Endothelial cell of umbilical vein (primary cell): Measurements from ENCODE around the gene BPGM. TPM values are rescaled to one million over a fixed set of nuclear protein-coding genes. Genes with fewer than 3 reads are reported as not detected.

ENCODE experiments used
- BruUV-seq: library from RNA; stranded (reverse); fragments of 400-500 nt; replicated peaks from 2 replicates; lab custom pipeline; 2021; lab: Mats Ljungman, UMichigan
- CTCF ChIA-PET: fragments of 300-600, 350-600 bp; sonication (Branson Sonifier 250); formaldehyde crosslinking; loops from one replicate; lab custom pipeline; 2021; ENCODE audit warnings: antibody characterized with exemption, inconsistent platforms; lab: Charles Lee
- POLR2A ChIA-PET: fragments of 300-600, 350-600 bp; sonication (Branson Sonifier 250); formaldehyde crosslinking; loops from one replicate; lab custom pipeline; 2021; ENCODE audit warnings: antibody characterized with exemption, inconsistent platforms; lab: Charles Lee
- DNase-seq: peaks from one replicate; pipeline ENCODE4 v3.0.0-alpha.2; 2011; ENCODE audit warnings: low read depth, low spot score
- FAIRE-seq: peaks from 2 replicates; lab custom pipeline; 2011; peaks lifted over from hg19 to GRCh38; lab: Jason Lieb, UNC
- H2AFZ ChIP-seq: 2 replicates; pipeline ENCODE4 v1.6.0; 2012; ENCODE audit warnings: low read depth, low read length, control low read depth, inconsistent platforms
- H3K27ac ChIP-seq: 2 replicates; pipeline ENCODE4 v1.5.1; 2011; ENCODE audit warnings: low read depth, mild to moderate bottlenecking, control low read depth, low read length, moderate library complexity; ENCODE audit not compliant: insufficient read depth
- H3K27me3 ChIP-seq, 2 experiments: 2 replicates each; pipeline versions ENCODE4 v1.6.0 to v1.6.1; 2011; ENCODE audit warnings: low read length in 2 of 2, mixed read lengths in 1 of 2; ENCODE audit not compliant: control insufficient read depth in 2 of 2, insufficient read depth in 2 of 2
- H3K36me3 ChIP-seq, 2 experiments: 2 replicates in 1 of 2; 3 replicates in 1 of 2; pipeline ENCODE4 v1.5.1; 2011; ENCODE audit warnings: low read length in 2 of 2, mild to moderate bottlenecking in 1 of 2, moderate library complexity in 1 of 2; ENCODE audit not compliant: control insufficient read depth in 2 of 2, insufficient read depth in 2 of 2; ENCODE audit errors: extremely low read depth in 1 of 2
- H3K4me1 ChIP-seq: 3 replicates; pipeline ENCODE4 v1.5.1; 2011; ENCODE audit warnings: mild to moderate bottlenecking, low read length; ENCODE audit not compliant: control insufficient read depth, insufficient read depth; ENCODE audit errors: extremely low read depth
- H3K4me2 ChIP-seq: 2 replicates; pipeline ENCODE4 v1.6.1; 2011; ENCODE audit warnings: low read length, control low read depth, mixed read lengths; ENCODE audit not compliant: insufficient read depth
- H3K4me3 ChIP-seq, 3 experiments: fragments of 200-600 bp in 1 of 3; sonication (generic), shearing (Covaris generic) in 1 of 3; replicated peaks in 1 of 3; 2 replicates each; pipeline ENCODE4 v1.5.1; 2011 to 2016; ENCODE audit warnings: control low read depth in 3 of 3, low read length in 3 of 3, mild to moderate bottlenecking in 2 of 3, inconsistent platforms in 1 of 3, low read depth in 1 of 3, moderate library complexity in 1 of 3; ENCODE audit not compliant: insufficient read depth in 1 of 3
- H3K79me2 ChIP-seq: 2 replicates; pipeline ENCODE4 v1.6.0; 2012; ENCODE audit warnings: low read length, inconsistent platforms; ENCODE audit not compliant: control insufficient read depth, insufficient read depth
- H3K9ac ChIP-seq: replicated peaks from 2 replicates; pipeline ENCODE3; 2011; ENCODE audit warnings: low read length, control low read depth; ENCODE audit not compliant: insufficient read depth; ENCODE audit errors: extremely low read depth
- H3K9me1 ChIP-seq: replicated peaks from 3 replicates; pipeline ENCODE4 v1.6.0; 2011; ENCODE audit warnings: mild to moderate bottlenecking, low read length; ENCODE audit not compliant: control insufficient read depth, insufficient read depth; ENCODE audit errors: extremely low read depth
- H3K9me3 ChIP-seq: replicated peaks from 2 replicates; pipeline ENCODE4 v1.5.1; 2012; ENCODE audit warnings: low read length, inconsistent platforms; ENCODE audit not compliant: control insufficient read depth, insufficient read depth
- H4K20me1 ChIP-seq: replicated peaks from 2 replicates; pipeline ENCODE3; 2011; ENCODE audit warnings: mild to moderate bottlenecking, low read length; ENCODE audit not compliant: control insufficient read depth, insufficient read depth; ENCODE audit errors: extremely low read depth
- EZH2 ChIP-seq: IDR thresholded peaks from 2 replicates; pipeline ENCODE4 v1.6.1; 2012; ENCODE audit warnings: borderline replicate concordance, low read depth, mild to moderate bottlenecking, moderate library complexity, low read length, inconsistent platforms; ENCODE audit not compliant: severe bottlenecking
- FOS ChIP-seq: IDR thresholded peaks from 2 replicates; pipeline ENCODE4 v1.6.1; 2011; ENCODE audit warnings: mild to moderate bottlenecking, low read length, moderate library complexity, borderline replicate concordance; ENCODE audit not compliant: insufficient read depth
- GATA2 ChIP-seq: IDR thresholded peaks from 2 replicates; pipeline ENCODE4 v1.7.0; 2011; ENCODE audit warnings: low read depth, mild to moderate bottlenecking, moderate library complexity, mixed read lengths, low read length; ENCODE audit not compliant: insufficient read length, insufficient read depth
- JUN ChIP-seq: IDR thresholded peaks from 2 replicates; pipeline ENCODE4 v1.6.1; 2011; ENCODE audit warnings: borderline replicate concordance, low read depth; ENCODE audit not compliant: insufficient read length, insufficient read depth
- MYC ChIP-seq: IDR thresholded peaks from one replicate; pipeline ENCODE4 v1.6.1; 2011; ENCODE audit warnings: mild to moderate bottlenecking, low read depth, low read length
- POLR2A ChIP-seq: IDR thresholded peaks from 2 replicates; pipeline ENCODE4 v1.6.1; 2012; ENCODE audit warnings: low read depth, mild to moderate bottlenecking, control low read depth, low read length
- POLR2AphosphoS5 ChIP-seq: IDR thresholded peaks from 2 replicates; pipeline ENCODE4 v1.6.1; 2012; ENCODE audit warnings: low read depth, mild to moderate bottlenecking, control low read depth, low read length, moderate library complexity; ENCODE audit not compliant: insufficient read depth
- dilution Hi-C: fragments of 300-500 bp; cut with MboI; formaldehyde crosslinking; loops from one replicate; pipeline ENCODE4 v1.15.0; 2019; ENCODE audit warnings: low sequenced_read_pairs; ENCODE audit not compliant: extremely low pct_ligation_motif_present
- intact Hi-C: fragments of 100-400 bp; cut with micrococcal nuclease; formaldehyde crosslinking; loops from one replicate; pipeline ENCODE4 v1.10.0; 2022
- polyA plus RNA-seq, 4 experiments: library from polyadenylated mRNA; depleted of rRNA in 3 of 4; stranded (reverse) in 3 of 4; unstranded in 1 of 4; fragments of >200 nt; gene quantifications; 2 replicates each; pipeline versions ENCODE4 v1.2.1 to v1.2.3, GENCODE V29; 2011 to 2012; ENCODE audit warnings: missing spikeins in 1 of 4
- total RNA-seq: library from RNA; stranded (reverse); gene quantifications from 2 replicates; pipeline ENCODE4 v1.2.3, GENCODE V29; 2021
- TF ChIP-seq, protein P1 (sequence below), 2 donors: IDR thresholded peaks; 1 replicate in 1 of 2; 2 replicates in 1 of 2; pipeline ENCODE4 v1.5.1; 2011; ENCODE audit warnings: low read length in 2 of 2, mild to moderate bottlenecking in 2 of 2, moderate library complexity in 2 of 2, control low read depth in 1 of 2, inconsistent platforms in 1 of 2, low read depth in 1 of 2; ENCODE audit not compliant: insufficient read depth in 1 of 2; ENCODE audit errors: extremely low read depth in 1 of 2
- TF ChIP-seq, protein P2 (sequence below): IDR thresholded peaks from 2 replicates; pipeline ENCODE4 v1.6.1; 2011; ENCODE audit not compliant: insufficient read depth, insufficient read length

The BPGM gene
- total and polyA plus RNA-seq, 2 donors (not counting 3 experiments of a cell fraction or from before 2014, with no cell fraction given): 24.2 to 28.3 TPM

DNA sequence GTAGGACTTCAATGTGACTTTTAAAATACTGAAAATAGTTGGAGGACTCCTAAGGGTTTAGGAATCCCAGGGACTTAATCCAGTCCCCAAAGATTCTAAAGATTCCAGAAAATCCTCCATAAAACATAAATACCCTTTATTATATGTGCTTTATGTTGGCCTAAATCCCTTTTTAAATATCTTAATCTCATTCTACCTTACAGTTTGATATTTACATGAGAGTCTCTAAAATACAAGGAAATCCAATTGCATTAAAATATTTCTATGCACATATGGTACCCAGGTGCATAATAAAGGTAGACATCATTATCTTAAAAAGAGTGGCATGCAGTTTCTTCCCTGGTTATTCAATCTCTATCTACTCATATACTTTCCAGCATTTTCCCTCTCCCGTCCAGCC lies 51.8 kb downstream of the BPGM start:
- Histone ChIP-seq H3K27ac (no peak overlapping the region), H3K9me1 (no peaks in the 10 kb centered on the region), H2AFZ (no peak overlapping the region), H3K9me3 (no peaks in the 10 kb centered on the region), H3K4me2 (no peak overlapping the region), H3K4me3 (no peak overlapping the region), H3K79me2 (no peaks in the 10 kb centered on the region), H3K27me3 (no peaks in the 10 kb centered on the region), H3K4me1 (peaks cover 9% of the 10 kb centered on the region), H3K9ac (no peak overlapping the region), H3K36me3 (no peaks in the 10 kb centered on the region), H4K20me1 (no peaks in the 10 kb centered on the region)
- intact Hi-C loops: loop anchor here (10.0 kb wide), 1 partner anchor 466 kb away; no protein-coding TSS in a partner anchor
- BruUV-seq: no TSS peak
- dilution Hi-C loops: no loop called here
- ChIA-PET CTCF (interaction anchor here (1.2 to 5.3 kb wide), 3 partner anchors 22 to 66 kb away, joined by 3 to 34 read pairs (median 10); partner anchors contain the start of gene BPGM), POLR2A (no interaction called here)
- no peak for DNase-seq
- no peak for TF ChIP-seq POLR2AphosphoS5
- TF ChIP-seq, protein P1, sequence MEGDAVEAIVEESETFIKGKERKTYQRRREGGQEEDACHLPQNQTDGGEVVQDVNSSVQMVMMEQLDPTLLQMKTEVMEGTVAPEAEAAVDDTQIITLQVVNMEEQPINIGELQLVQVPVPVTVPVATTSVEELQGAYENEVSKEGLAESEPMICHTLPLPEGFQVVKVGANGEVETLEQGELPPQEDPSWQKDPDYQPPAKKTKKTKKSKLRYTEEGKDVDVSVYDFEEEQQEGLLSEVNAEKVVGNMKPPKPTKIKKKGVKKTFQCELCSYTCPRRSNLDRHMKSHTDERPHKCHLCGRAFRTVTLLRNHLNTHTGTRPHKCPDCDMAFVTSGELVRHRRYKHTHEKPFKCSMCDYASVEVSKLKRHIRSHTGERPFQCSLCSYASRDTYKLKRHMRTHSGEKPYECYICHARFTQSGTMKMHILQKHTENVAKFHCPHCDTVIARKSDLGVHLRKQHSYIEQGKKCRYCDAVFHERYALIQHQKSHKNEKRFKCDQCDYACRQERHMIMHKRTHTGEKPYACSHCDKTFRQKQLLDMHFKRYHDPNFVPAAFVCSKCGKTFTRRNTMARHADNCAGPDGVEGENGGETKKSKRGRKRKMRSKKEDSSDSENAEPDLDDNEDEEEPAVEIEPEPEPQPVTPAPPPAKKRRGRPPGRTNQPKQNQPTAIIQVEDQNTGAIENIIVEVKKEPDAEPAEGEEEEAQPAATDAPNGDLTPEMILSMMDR (IDR thresholded peaks at IDR 0.05; ENCODE audit: extremely low read depth in 1 of 2, insufficient read depth in 1 of 2, low read depth in 1 of 2, low read length in 2 of 2): no peak
- TF ChIP-seq MYC: no peak
- no peak for TF ChIP-seq JUN
- TF ChIP-seq GATA2: no peak
- no peak for TF ChIP-seq EZH2
- no peak for TF ChIP-seq POLR2A
- TF ChIP-seq, protein P2, sequence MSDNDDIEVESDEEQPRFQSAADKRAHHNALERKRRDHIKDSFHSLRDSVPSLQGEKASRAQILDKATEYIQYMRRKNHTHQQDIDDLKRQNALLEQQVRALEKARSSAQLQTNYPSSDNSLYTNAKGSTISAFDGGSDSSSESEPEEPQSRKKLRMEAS: no peak
- TF ChIP-seq FOS: no peak
- no peak for FAIRE-seq
